PC-3 (cell line): Measurements from ENCODE around the gene GCSH.

Experiments used
- EZH2 ChIP-seq: fragments of 300-600 bp; sonication (generic); IDR thresholded peaks from one replicate; pipeline ENCODE4 v1.6.1; 2017; ENCODE audit warnings: antibody characterized with exemption, mild to moderate bottlenecking, low read length; ENCODE audit not compliant: unreplicated experiment
- TF ChIP-seq, protein P1 (sequence below): fragments of 300-600 bp; sonication (generic); conservative IDR thresholded peaks from 2 replicates; pipeline ENCODE4 v1.5.1; 2017; ENCODE audit warnings: antibody characterized with exemption, low read depth, mild to moderate bottlenecking, low read length

DNA sequence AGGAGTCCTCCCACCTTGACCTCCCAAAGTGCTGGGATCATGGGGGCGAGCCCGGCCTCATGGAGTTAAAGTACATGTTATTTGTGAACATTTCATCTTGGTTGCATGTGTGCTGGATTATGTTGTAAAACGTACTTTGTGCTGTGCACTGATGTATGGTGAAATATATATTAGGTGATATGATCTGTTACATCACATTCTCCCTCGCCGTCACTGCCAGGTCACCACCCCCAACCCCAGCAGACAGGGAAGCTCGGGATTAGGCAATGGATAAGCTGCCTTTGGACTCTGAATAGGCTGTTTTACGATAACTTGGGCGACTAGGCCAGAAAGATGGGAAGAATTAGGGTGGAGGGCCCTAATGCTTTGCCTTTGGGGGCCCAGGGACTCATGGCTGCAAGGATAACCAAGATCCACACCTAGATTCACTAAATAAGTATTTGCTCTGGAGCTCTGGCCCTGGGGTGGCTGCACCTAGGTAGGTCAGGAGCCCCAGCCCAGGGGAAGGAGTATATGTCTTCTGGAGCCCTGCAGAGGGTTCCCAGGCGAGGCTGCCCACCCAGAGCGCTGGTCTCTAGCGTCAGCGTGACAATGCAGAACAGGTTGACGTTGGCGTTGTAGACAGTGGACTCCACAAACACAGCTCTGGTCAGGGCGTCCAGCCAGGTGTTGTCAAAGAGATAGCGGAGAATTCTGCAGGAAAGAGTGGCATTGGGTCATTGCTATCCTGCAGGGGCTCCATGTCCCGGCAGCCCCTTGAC, 27.1 kb upstream of the GCSH start:
- TF ChIP-seq, protein P1, sequence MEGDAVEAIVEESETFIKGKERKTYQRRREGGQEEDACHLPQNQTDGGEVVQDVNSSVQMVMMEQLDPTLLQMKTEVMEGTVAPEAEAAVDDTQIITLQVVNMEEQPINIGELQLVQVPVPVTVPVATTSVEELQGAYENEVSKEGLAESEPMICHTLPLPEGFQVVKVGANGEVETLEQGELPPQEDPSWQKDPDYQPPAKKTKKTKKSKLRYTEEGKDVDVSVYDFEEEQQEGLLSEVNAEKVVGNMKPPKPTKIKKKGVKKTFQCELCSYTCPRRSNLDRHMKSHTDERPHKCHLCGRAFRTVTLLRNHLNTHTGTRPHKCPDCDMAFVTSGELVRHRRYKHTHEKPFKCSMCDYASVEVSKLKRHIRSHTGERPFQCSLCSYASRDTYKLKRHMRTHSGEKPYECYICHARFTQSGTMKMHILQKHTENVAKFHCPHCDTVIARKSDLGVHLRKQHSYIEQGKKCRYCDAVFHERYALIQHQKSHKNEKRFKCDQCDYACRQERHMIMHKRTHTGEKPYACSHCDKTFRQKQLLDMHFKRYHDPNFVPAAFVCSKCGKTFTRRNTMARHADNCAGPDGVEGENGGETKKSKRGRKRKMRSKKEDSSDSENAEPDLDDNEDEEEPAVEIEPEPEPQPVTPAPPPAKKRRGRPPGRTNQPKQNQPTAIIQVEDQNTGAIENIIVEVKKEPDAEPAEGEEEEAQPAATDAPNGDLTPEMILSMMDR: no peak
- no peak for TF ChIP-seq EZH2
